WTC11 (cell line): Measurements from ENCODE around the gene MADD. TPM values are rescaled to one million over a fixed set of nuclear protein-coding genes. Genes with fewer than 3 reads are reported as not detected.

Experiments used
- ATAC-seq: fragments of 200-7000 bp; cut with Tn5 transposase; 2 replicates; pipeline ENCODE4 v1.10.0; 2021; ENCODE audit warnings: mild to moderate bottlenecking, moderate library complexity
- CTCF ChIA-PET: fragments of 300-600 bp; sonication (Branson Sonifier 250); formaldehyde crosslinking; loops from one replicate; lab custom pipeline; 2021; ENCODE audit warnings: antibody characterized with exemption; lab: Charles Lee
- POLR2A ChIA-PET: fragments of 350-600 bp; sonication (Branson Sonifier 250); formaldehyde crosslinking; loops from one replicate; lab custom pipeline; 2021; ENCODE audit warnings: antibody characterized with exemption; lab: Charles Lee
- DNase-seq: peaks from one replicate; pipeline ENCODE4 v3.0.0; 2021; ENCODE audit warnings: low spot score
- H3K27ac Mint-ChIP-seq: 2 replicates; pipeline ENCODE4 v1.8.0; 2021; ENCODE audit warnings: mixed read lengths
- H3K27me3 Mint-ChIP-seq: 2 replicates; pipeline ENCODE4 v1.8.0; 2021; ENCODE audit warnings: low read depth, mild to moderate bottlenecking, moderate library complexity, mixed read lengths
- H3K36me3 Mint-ChIP-seq: 2 replicates; pipeline ENCODE4 v1.8.0; 2021; ENCODE audit warnings: mixed read lengths
- H3K4me1 Mint-ChIP-seq: 2 replicates; pipeline ENCODE4 v1.8.0; 2022; ENCODE audit warnings: mixed read lengths
- H3K4me3 Mint-ChIP-seq: 2 replicates; pipeline ENCODE4 v1.8.0; 2021; ENCODE audit warnings: mild to moderate bottlenecking, moderate library complexity, mixed read lengths
- H3K9me3 Mint-ChIP-seq: 2 replicates; pipeline ENCODE4 v1.8.0; 2021; ENCODE audit warnings: mixed read lengths
- EMX1 ChIP-seq: fragments of 250-450 bp; sonication (Bioruptor Pico); IDR thresholded peaks from 2 replicates; pipeline ENCODE4 v1.8.0; 2021; ENCODE audit warnings: mild to moderate bottlenecking
- ESRRA ChIP-seq: sonication (generic); formaldehyde crosslinking; IDR thresholded peaks from 2 replicates; pipeline ENCODE4 v1.8.1; 2022; ENCODE audit warnings: mild to moderate bottlenecking, missing genetic modification reagents, borderline replicate concordance
- FOXK1 ChIP-seq: sonication (generic); formaldehyde crosslinking; IDR thresholded peaks from 2 replicates; pipeline ENCODE4 v1.8.0; 2022; ENCODE audit warnings: mild to moderate bottlenecking, moderate library complexity, missing genetic modification reagents
- JUN ChIP-seq: sonication (generic); formaldehyde crosslinking; IDR thresholded peaks from 2 replicates; pipeline ENCODE4 v1.8.0; 2023; ENCODE audit warnings: mild to moderate bottlenecking, missing genetic modification reagents
- NFATC4 ChIP-seq: fragments of 250-450 bp; sonication (Bioruptor Pico); IDR thresholded peaks from 2 replicates; pipeline ENCODE4 v1.9.0; 2021; ENCODE audit warnings: mild to moderate bottlenecking
- NR3C1 ChIP-seq: sonication (generic); formaldehyde crosslinking; conservative IDR thresholded peaks from 2 replicates; pipeline ENCODE4 v1.8.1; 2023; ENCODE audit warnings: low read depth, mild to moderate bottlenecking, missing genetic modification reagents
- RORB ChIP-seq: fragments of 250-450 bp; sonication (Bioruptor Pico); IDR thresholded peaks from 2 replicates; pipeline ENCODE4 v1.9.0; 2021; ENCODE audit warnings: mild to moderate bottlenecking
- SMAD3 ChIP-seq: sonication (generic); formaldehyde crosslinking; IDR thresholded peaks from 2 replicates; pipeline ENCODE4 v1.8.0; 2022; ENCODE audit warnings: missing genetic modification reagents, mild to moderate bottlenecking, borderline replicate concordance
- SP1 ChIP-seq: sonication (generic); formaldehyde crosslinking; conservative IDR thresholded peaks from 2 replicates; pipeline ENCODE4 v1.8.1; 2022; ENCODE audit warnings: missing genetic modification reagents
- TEAD1 ChIP-seq: sonication (generic); formaldehyde crosslinking; IDR thresholded peaks from 2 replicates; pipeline ENCODE4 v1.8.0; 2022; ENCODE audit warnings: mild to moderate bottlenecking, missing genetic modification reagents
- ZNF121 ChIP-seq: sonication (generic); formaldehyde crosslinking; IDR thresholded peaks from 2 replicates; pipeline ENCODE4 v1.8.0; 2023; ENCODE audit warnings: missing genetic modification reagents
- ZNF396 ChIP-seq: fragments of 250-450 bp; sonication (Bioruptor Pico); IDR thresholded peaks from 2 replicates; pipeline ENCODE4 v1.8.0; 2021; ENCODE audit warnings: mild to moderate bottlenecking, moderate library complexity, borderline replicate concordance
- ZNF423 ChIP-seq: fragments of 250-450 bp; sonication (Bioruptor Pico); IDR thresholded peaks from 2 replicates; pipeline ENCODE4 v2.1.2; 2022; ENCODE audit warnings: mild to moderate bottlenecking, moderate library complexity
- total RNA-seq: library from RNA; stranded (reverse); gene quantifications from 3 replicates; pipeline ENCODE4 v1.2.3, GENCODE V29; 2021
- TF ChIP-seq, protein P1 (sequence below): sonication (generic); formaldehyde crosslinking; IDR thresholded peaks from 2 replicates; pipeline ENCODE4 v1.8.0; 2023; ENCODE audit warnings: missing genetic modification reagents, mild to moderate bottlenecking, borderline replicate concordance
- TF ChIP-seq, protein P2 (sequence below): sonication (generic); formaldehyde crosslinking; IDR thresholded peaks from 2 replicates; pipeline ENCODE4 v1.8.0; 2022; ENCODE audit warnings: missing genetic modification reagents
- TF ChIP-seq, protein P3 (sequence below): sonication (generic); formaldehyde crosslinking; IDR thresholded peaks from 2 replicates; pipeline ENCODE4 v1.8.1; 2022; ENCODE audit warnings: low read depth, mild to moderate bottlenecking, moderate library complexity, missing genetic modification reagents, borderline replicate concordance
- TF ChIP-seq, protein P4 (sequence below): sonication (generic); formaldehyde crosslinking; IDR thresholded peaks from 2 replicates; pipeline ENCODE4 v1.8.0; 2023; ENCODE audit warnings: mild to moderate bottlenecking, missing genetic modification reagents
- TF ChIP-seq, protein P5 (sequence below): sonication (generic); formaldehyde crosslinking; IDR thresholded peaks from 2 replicates; pipeline ENCODE4 v1.8.1; 2022; ENCODE audit warnings: mild to moderate bottlenecking, moderate library complexity, missing genetic modification reagents
- TF ChIP-seq, protein P6 (sequence below): fragments of 250-450 bp; sonication (Bioruptor Pico); IDR thresholded peaks from 2 replicates; pipeline ENCODE4 v1.9.0; 2021; ENCODE audit warnings: moderate library complexity, mild to moderate bottlenecking, inconsistent platforms, borderline replicate concordance
- TF ChIP-seq, protein P7 (sequence below): sonication (generic); formaldehyde crosslinking; IDR thresholded peaks from 2 replicates; pipeline ENCODE4 v1.8.1; 2023; ENCODE audit warnings: mild to moderate bottlenecking, missing genetic modification reagents, moderate library complexity

MADD gene
- total RNA-seq, 1 experiment from 2014 or later = 47.5 TPM

DNA sequence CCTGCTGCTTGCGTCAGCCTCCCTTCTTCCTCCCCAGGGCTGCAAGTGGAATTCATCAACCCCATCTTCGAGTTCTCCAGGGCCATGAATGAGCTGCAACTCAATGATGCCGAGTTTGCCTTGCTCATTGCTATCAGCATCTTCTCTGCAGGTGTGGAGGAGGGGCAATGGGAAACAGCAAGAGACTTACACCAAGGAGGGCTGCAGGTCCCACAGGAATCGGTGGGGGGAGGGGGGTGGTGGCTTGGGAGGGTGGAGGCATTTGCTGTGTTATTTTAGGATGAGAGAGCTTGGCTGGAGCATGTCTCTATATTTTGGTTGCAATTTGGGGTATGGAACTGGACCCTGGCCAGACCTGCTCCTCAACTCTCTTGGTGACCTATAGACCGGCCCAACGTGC, 2.1 kb upstream of the MADD start:
- Mint-ChIP-seq H3K36me3 (no peaks in the 10 kb centered on the region), H3K4me3 (peak overlapping the region; percentile 92), H3K27ac (peak overlapping the region; percentile 94), H3K4me1 (peaks cover 39% of the 10 kb centered on the region), H3K27me3 (no peaks in the 10 kb centered on the region), H3K9me3 (no peaks in the 10 kb centered on the region)
- ATAC-seq (no peak), DNase-seq (no peak)
- ChIA-PET CTCF (interaction anchor here (0.7 to 1.8 kb wide), 7 partner anchors 9 to 90 kb away, joined by 3 to 17 read pairs (median 4); partner anchors contain the start of genes ACP2 and NR1H3), POLR2A (interaction anchor here (0.6 to 1.7 kb wide), 4 partner anchors 8 to 83 kb away, joined by 3 to 9 read pairs (median 3); partner anchors contain the start of gene NR1H3)
- no peak for TF ChIP-seq TEAD1 (CRISPR knock-in tag)
- TF ChIP-seq EMX1 (CRISPR knock-in tag) = no peak
- TF ChIP-seq FOXK1 (CRISPR knock-in tag) = no peak
- no peak for TF ChIP-seq SMAD3 (CRISPR knock-in tag)
- TF ChIP-seq NFATC4 (CRISPR knock-in tag) = no peak
- TF ChIP-seq, protein P1, sequence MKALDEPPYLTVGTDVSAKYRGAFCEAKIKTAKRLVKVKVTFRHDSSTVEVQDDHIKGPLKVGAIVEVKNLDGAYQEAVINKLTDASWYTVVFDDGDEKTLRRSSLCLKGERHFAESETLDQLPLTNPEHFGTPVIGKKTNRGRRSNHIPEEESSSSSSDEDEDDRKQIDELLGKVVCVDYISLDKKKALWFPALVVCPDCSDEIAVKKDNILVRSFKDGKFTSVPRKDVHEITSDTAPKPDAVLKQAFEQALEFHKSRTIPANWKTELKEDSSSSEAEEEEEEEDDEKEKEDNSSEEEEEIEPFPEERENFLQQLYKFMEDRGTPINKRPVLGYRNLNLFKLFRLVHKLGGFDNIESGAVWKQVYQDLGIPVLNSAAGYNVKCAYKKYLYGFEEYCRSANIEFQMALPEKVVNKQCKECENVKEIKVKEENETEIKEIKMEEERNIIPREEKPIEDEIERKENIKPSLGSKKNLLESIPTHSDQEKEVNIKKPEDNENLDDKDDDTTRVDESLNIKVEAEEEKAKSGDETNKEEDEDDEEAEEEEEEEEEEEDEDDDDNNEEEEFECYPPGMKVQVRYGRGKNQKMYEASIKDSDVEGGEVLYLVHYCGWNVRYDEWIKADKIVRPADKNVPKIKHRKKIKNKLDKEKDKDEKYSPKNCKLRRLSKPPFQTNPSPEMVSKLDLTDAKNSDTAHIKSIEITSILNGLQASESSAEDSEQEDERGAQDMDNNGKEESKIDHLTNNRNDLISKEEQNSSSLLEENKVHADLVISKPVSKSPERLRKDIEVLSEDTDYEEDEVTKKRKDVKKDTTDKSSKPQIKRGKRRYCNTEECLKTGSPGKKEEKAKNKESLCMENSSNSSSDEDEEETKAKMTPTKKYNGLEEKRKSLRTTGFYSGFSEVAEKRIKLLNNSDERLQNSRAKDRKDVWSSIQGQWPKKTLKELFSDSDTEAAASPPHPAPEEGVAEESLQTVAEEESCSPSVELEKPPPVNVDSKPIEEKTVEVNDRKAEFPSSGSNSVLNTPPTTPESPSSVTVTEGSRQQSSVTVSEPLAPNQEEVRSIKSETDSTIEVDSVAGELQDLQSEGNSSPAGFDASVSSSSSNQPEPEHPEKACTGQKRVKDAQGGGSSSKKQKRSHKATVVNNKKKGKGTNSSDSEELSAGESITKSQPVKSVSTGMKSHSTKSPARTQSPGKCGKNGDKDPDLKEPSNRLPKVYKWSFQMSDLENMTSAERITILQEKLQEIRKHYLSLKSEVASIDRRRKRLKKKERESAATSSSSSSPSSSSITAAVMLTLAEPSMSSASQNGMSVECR (CRISPR knock-in tag) = no peak
- TF ChIP-seq, protein P2, sequence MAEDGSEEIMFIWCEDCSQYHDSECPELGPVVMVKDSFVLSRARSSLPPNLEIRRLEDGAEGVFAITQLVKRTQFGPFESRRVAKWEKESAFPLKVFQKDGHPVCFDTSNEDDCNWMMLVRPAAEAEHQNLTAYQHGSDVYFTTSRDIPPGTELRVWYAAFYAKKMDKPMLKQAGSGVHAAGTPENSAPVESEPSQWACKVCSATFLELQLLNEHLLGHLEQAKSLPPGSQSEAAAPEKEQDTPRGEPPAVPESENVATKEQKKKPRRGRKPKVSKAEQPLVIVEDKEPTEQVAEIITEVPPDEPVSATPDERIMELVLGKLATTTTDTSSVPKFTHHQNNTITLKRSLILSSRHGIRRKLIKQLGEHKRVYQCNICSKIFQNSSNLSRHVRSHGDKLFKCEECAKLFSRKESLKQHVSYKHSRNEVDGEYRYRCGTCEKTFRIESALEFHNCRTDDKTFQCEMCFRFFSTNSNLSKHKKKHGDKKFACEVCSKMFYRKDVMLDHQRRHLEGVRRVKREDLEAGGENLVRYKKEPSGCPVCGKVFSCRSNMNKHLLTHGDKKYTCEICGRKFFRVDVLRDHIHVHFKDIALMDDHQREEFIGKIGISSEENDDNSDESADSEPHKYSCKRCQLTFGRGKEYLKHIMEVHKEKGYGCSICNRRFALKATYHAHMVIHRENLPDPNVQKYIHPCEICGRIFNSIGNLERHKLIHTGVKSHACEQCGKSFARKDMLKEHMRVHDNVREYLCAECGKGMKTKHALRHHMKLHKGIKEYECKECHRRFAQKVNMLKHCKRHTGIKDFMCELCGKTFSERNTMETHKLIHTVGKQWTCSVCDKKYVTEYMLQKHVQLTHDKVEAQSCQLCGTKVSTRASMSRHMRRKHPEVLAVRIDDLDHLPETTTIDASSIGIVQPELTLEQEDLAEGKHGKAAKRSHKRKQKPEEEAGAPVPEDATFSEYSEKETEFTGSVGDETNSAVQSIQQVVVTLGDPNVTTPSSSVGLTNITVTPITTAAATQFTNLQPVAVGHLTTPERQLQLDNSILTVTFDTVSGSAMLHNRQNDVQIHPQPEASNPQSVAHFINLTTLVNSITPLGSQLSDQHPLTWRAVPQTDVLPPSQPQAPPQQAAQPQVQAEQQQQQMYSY (CRISPR knock-in tag) = no peak
- TF ChIP-seq ESRRA (CRISPR knock-in tag) = no peak
- no peak for TF ChIP-seq ZNF121 (CRISPR knock-in tag)

DNA sequence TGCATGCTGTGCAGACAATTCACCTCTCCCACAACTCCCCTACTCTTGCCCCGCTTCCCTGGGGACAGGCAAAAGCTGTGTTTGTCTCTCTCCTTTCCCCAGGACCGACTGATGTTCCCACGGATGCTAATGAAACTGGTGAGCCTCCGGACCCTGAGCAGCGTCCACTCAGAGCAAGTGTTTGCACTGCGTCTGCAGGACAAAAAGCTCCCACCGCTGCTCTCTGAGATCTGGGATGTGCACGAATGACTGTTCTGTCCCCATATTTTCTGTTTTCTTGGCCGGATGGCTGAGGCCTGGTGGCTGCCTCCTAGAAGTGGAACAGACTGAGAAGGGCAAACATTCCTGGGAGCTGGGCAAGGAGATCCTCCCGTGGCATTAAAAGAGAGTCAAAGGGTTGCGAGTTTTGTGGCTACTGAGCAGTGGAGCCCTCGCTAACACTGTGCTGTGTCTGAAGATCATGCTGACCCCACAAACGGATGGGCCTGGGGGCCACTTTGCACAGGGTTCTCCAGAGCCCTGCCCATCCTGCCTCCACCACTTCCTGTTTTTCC, 1.4 kb upstream of the MADD start:
- DNase-seq = no peak
- Mint-ChIP-seq H3K4me3 (peak overlapping the region; percentile 92), H3K27me3 (no peaks in the 10 kb centered on the region), H3K9me3 (no peaks in the 10 kb centered on the region), H3K27ac (peak overlapping the region; percentile 94), H3K36me3 (no peaks in the 10 kb centered on the region), H3K4me1 (peaks cover 39% of the 10 kb centered on the region)
- ChIA-PET POLR2A (interaction anchor here (0.6 to 1.7 kb wide), 4 partner anchors 9 to 83 kb away, joined by 3 to 9 read pairs (median 3); partner anchors contain the start of gene NR1H3), CTCF (interaction anchor here (1.1 to 1.8 kb wide), 6 partner anchors 9 to 90 kb away, joined by 3 to 17 read pairs (median 6); partner anchors contain the start of genes ACP2 and NR1H3)
- no peak; the same call in none of the 2 replicates for ATAC-seq
- TF ChIP-seq ZNF423 (CRISPR knock-in tag) (no peak), RORB (CRISPR knock-in tag) (no peak), ZNF396 (CRISPR knock-in tag) (no peak), NR3C1 (CRISPR knock-in tag) (no peak), SP1 (CRISPR knock-in tag) (no peak; the same call in 1 of the 2 replicates), JUN (CRISPR knock-in tag) (no peak), NFATC4 (CRISPR knock-in tag) (no peak), ZNF121 (CRISPR knock-in tag) (no peak)
- TF ChIP-seq, protein P3, sequence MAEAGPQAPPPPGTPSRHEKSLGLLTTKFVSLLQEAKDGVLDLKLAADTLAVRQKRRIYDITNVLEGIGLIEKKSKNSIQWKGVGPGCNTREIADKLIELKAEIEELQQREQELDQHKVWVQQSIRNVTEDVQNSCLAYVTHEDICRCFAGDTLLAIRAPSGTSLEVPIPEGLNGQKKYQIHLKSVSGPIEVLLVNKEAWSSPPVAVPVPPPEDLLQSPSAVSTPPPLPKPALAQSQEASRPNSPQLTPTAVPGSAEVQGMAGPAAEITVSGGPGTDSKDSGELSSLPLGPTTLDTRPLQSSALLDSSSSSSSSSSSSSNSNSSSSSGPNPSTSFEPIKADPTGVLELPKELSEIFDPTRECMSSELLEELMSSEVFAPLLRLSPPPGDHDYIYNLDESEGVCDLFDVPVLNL (CRISPR knock-in tag) = no peak
- TF ChIP-seq, protein P4, sequence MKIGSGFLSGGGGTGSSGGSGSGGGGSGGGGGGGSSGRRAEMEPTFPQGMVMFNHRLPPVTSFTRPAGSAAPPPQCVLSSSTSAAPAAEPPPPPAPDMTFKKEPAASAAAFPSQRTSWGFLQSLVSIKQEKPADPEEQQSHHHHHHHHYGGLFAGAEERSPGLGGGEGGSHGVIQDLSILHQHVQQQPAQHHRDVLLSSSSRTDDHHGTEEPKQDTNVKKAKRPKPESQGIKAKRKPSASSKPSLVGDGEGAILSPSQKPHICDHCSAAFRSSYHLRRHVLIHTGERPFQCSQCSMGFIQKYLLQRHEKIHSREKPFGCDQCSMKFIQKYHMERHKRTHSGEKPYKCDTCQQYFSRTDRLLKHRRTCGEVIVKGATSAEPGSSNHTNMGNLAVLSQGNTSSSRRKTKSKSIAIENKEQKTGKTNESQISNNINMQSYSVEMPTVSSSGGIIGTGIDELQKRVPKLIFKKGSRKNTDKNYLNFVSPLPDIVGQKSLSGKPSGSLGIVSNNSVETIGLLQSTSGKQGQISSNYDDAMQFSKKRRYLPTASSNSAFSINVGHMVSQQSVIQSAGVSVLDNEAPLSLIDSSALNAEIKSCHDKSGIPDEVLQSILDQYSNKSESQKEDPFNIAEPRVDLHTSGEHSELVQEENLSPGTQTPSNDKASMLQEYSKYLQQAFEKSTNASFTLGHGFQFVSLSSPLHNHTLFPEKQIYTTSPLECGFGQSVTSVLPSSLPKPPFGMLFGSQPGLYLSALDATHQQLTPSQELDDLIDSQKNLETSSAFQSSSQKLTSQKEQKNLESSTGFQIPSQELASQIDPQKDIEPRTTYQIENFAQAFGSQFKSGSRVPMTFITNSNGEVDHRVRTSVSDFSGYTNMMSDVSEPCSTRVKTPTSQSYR (CRISPR knock-in tag) = no peak
- TF ChIP-seq, protein P5, sequence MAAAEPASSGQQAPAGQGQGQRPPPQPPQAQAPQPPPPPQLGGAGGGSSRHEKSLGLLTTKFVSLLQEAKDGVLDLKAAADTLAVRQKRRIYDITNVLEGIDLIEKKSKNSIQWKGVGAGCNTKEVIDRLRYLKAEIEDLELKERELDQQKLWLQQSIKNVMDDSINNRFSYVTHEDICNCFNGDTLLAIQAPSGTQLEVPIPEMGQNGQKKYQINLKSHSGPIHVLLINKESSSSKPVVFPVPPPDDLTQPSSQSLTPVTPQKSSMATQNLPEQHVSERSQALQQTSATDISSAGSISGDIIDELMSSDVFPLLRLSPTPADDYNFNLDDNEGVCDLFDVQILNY (CRISPR knock-in tag) = no peak
- TF ChIP-seq, protein P6, sequence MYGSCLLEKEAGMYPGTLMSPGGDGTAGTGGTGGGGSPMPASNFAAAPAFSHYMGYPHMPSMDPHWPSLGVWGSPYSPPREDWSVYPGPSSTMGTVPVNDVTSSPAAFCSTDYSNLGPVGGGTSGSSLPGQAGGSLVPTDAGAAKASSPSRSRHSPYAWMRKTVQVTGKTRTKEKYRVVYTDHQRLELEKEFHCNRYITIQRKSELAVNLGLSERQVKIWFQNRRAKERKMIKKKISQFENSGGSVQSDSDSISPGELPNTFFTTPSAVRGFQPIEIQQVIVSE = no peak
- TF ChIP-seq, protein P7, sequence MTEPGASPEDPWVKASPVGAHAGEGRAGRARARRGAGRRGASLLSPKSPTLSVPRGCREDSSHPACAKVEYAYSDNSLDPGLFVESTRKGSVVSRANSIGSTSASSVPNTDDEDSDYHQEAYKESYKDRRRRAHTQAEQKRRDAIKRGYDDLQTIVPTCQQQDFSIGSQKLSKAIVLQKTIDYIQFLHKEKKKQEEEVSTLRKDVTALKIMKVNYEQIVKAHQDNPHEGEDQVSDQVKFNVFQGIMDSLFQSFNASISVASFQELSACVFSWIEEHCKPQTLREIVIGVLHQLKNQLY (CRISPR knock-in tag) = no peak
